ENCODE measurements around the gene WDTC1.

DNA sequence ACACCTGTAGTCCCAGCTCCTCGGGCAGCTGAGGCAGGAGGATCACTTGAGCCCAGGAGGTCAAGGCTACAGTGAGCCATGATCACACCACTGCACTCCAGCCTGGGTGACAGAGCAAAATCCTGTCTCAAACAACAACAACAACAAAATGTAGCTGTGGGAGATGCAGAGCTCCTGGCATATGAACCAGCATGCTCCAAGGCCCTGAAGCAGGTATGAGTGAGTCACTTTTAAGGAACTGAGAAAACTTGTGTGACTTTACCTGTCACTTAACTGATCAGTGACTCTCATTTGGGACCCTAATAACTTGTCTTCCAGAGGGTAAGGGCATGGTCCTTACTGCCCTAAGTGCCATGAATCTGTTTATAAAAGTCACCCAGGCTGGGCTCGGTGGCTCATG lies 68.2 kb downstream of the WDTC1 start:
- TF ChIP-seq GATA3 (IDR thresholded peaks at IDR 0.05; ENCODE audit: low read depth, low read length) (no peak), GATA2 (IDR thresholded peaks at IDR 0.05; ENCODE audit: low read depth, low read length) (no peak)
